Liver (tissue), 9 donors: ENCODE data around the gene SDHB. TPM values are rescaled to one million over a fixed set of nuclear protein-coding genes. Genes with fewer than 3 reads are reported as not detected.

Experiments
- DNase-seq: peaks from one replicate; pipeline ENCODE4 v3.0.0-alpha.2; 2017; ENCODE audit warnings: low spot score
- H3K27ac ChIP-seq, 2 donors: one replicate each; pipeline ENCODE4 v1.7.0; 2013; ENCODE audit warnings: inconsistent platforms in 2 of 2, low read length in 2 of 2, control low read depth in 1 of 2, low read depth in 1 of 2, mild to moderate bottlenecking in 1 of 2
- H3K27me3 ChIP-seq, 4 donors: one replicate each; pipeline versions ENCODE4 v1.6.1 to v1.7.0; 2013; ENCODE audit warnings: low read length in 3 of 4, inconsistent platforms in 1 of 4, mild to moderate bottlenecking in 1 of 4, moderate library complexity in 1 of 4; ENCODE audit not compliant: control insufficient read depth in 4 of 4, insufficient read depth in 4 of 4
- H3K36me3 ChIP-seq, 4 donors: one replicate each; pipeline versions ENCODE4 v1.6.1 to v1.7.0; 2013; ENCODE audit warnings: low read length in 3 of 4, mild to moderate bottlenecking in 3 of 4, low read depth in 1 of 4, moderate library complexity in 1 of 4; ENCODE audit not compliant: control insufficient read depth in 4 of 4, insufficient read depth in 3 of 4
- H3K4me1 ChIP-seq, 4 donors: one replicate each; pipeline versions ENCODE4 v1.6.1 to v1.7.0; 2013; ENCODE audit warnings: low read length in 3 of 4, mild to moderate bottlenecking in 3 of 4, moderate library complexity in 1 of 4; ENCODE audit not compliant: control insufficient read depth in 4 of 4, insufficient read depth in 4 of 4
- H3K4me3 ChIP-seq, 3 donors: one replicate each; pipeline versions ENCODE4 v1.6.1 to v1.7.0; 2013; ENCODE audit warnings: low read length in 3 of 3, control low read depth in 1 of 3, low read depth in 1 of 3, mild to moderate bottlenecking in 1 of 3
- H3K9ac ChIP-seq, 2 donors: one replicate each; pipeline ENCODE4 v1.7.0; 2013; ENCODE audit warnings: low read length in 2 of 2, mild to moderate bottlenecking in 2 of 2, moderate library complexity in 2 of 2, control low read depth in 1 of 2, low read depth in 1 of 2
- H3K9me3 ChIP-seq, 4 donors: one replicate each; pipeline versions ENCODE4 v1.6.1 to v1.7.0; 2013; ENCODE audit warnings: low read length in 3 of 4; ENCODE audit not compliant: control insufficient read depth in 4 of 4
- ATF3 ChIP-seq: IDR thresholded peaks from 2 replicates; pipeline ENCODE4 v1.6.1; 2016; ENCODE audit warnings: antibody characterized with exemption
- CTCF ChIP-seq: fragments of 150-350 bp; IDR thresholded peaks from 2 replicates; pipeline ENCODE4 v1.5.1; 2017; ENCODE audit warnings: improper control_type of control experiment, low read depth, low read length; ENCODE audit not compliant: missing input control
- EGR1 ChIP-seq, 2 donors: IDR thresholded peaks; 2 replicates each; pipeline ENCODE4 v1.6.1; 2016 to 2018; ENCODE audit warnings: antibody characterized with exemption in 2 of 2, low read depth in 2 of 2
- FOXA1 ChIP-seq: IDR thresholded peaks from 2 replicates; pipeline ENCODE4 v1.6.1; 2016; ENCODE audit warnings: antibody characterized with exemption
- FOXA2 ChIP-seq: IDR thresholded peaks from 2 replicates; pipeline ENCODE4 v1.6.1; 2016; ENCODE audit warnings: antibody characterized with exemption
- GABPA ChIP-seq, 2 donors: IDR thresholded peaks in 1 of 2; conservative IDR thresholded peaks in 1 of 2; 2 replicates each; pipeline ENCODE4 v1.6.1; 2016; ENCODE audit warnings: antibody characterized with exemption in 2 of 2, mild to moderate bottlenecking in 1 of 2, moderate library complexity in 1 of 2
- HNF4A ChIP-seq, 2 donors: conservative IDR thresholded peaks; 2 replicates each; pipeline ENCODE4 v1.6.1; 2016; ENCODE audit warnings: antibody characterized with exemption in 2 of 2, mild to moderate bottlenecking in 2 of 2
- HNF4G ChIP-seq: IDR thresholded peaks from 2 replicates; pipeline ENCODE4 v1.6.1; 2016; ENCODE audit warnings: antibody characterized with exemption
- JUND ChIP-seq, 2 donors: IDR thresholded peaks; 2 replicates each; pipeline ENCODE4 v1.6.1; 2016; ENCODE audit warnings: antibody characterized with exemption in 2 of 2
- MAX ChIP-seq: IDR thresholded peaks from 2 replicates; pipeline ENCODE4 v1.6.1; 2016; ENCODE audit warnings: antibody characterized with exemption
- RAD21 ChIP-seq, 2 donors: IDR thresholded peaks; 2 replicates each; pipeline ENCODE4 v1.6.1; 2016; ENCODE audit warnings: antibody characterized with exemption in 2 of 2, mild to moderate bottlenecking in 2 of 2
- SP1 ChIP-seq: IDR thresholded peaks from 2 replicates; pipeline ENCODE4 v1.6.1; 2018; ENCODE audit warnings: antibody characterized with exemption, mild to moderate bottlenecking
- TAF1 ChIP-seq: conservative IDR thresholded peaks from 2 replicates; pipeline ENCODE4 v1.6.1; 2016; ENCODE audit warnings: antibody characterized with exemption, mild to moderate bottlenecking
- YY1 ChIP-seq: IDR thresholded peaks from 2 replicates; pipeline ENCODE4 v1.6.1; 2016; ENCODE audit warnings: antibody characterized with exemption, mild to moderate bottlenecking
- ZBTB33 ChIP-seq: IDR thresholded peaks from 2 replicates; pipeline ENCODE4 v1.6.1; 2016; ENCODE audit warnings: antibody characterized with exemption
- WGBS: extraction: QIAGEN DNeasy Blood & Tissue Kit; methylation state at CpG from one replicate; pipeline ENCODE4 v1.1.7; 2013; 5-methylcytosine and 5-hydroxymethylcytosine counted together
- polyA plus RNA-seq, 2 donors: library from polyadenylated mRNA; stranded (reverse) in 1 of 2; unstranded in 1 of 2; fragments of 200-250 nt in 1 of 2; fragments of >200 nt in 1 of 2; fragmentation: Nextera tagmentation in 1 of 2; extraction: Ambion mirVana in 1 of 2; gene quantifications; one replicate each; pipeline versions ENCODE4 v1.2.1 to v1.2.3, GENCODE V29; 2013 to 2015
- total RNA-seq, 2 donors: library from RNA; depleted of rRNA; stranded (reverse); fragments of >200 nt; gene quantifications; one replicate each; pipeline ENCODE4 v1.2.3, GENCODE V29; 2014
- TF ChIP-seq, protein P1 (sequence below): IDR thresholded peaks from 2 replicates; pipeline ENCODE4 v1.6.1; 2016; ENCODE audit warnings: antibody characterized with exemption, mild to moderate bottlenecking
- donor health status: healthy.
- donor health status: healthy.
- donor health status: healthy.
- donor health status: healthy.
- donor health status: healthy.

SDHB gene
- total and polyA plus RNA-seq, 4 donors = 73.9 to 279 (median 172) TPM

DNA sequence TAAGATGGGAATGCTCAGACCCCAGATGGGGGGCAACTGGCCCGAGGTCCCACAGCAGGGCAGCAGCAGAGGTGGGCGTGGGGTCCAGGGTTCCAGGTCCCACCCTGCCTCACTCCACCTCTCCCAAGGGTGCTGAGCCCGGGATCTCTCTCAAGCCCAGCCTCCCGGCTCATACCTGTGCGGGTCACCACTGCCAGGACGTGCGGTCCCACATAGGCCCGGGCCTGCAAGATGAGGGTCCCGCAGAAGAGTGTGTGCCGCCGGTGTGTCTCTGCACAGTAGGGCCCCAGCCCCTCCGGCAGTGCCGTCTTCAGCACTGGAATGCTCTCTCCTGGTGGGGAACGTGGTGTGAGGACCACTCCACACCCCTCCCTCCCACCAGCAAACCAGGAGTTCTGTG, 57.0 kb downstream of the SDHB start:
- WGBS = 97% methylated on average over 14 of the region's 14 CpGs
- H3K9ac ChIP-seq = no peak overlapping the region
- no peak overlapping the region for H3K4me3 ChIP-seq
- no peak for DNase-seq
- H3K4me1 ChIP-seq = no peaks in the 10 kb centered on the region
- H3K36me3 ChIP-seq = peaks cover 0 to 15% (median 4%) of the 10 kb centered on the region in 4 donors
- no peak overlapping the region for H3K27ac ChIP-seq
- no peaks in the 10 kb centered on the region for H3K27me3 ChIP-seq
- H3K9me3 ChIP-seq = no peaks in the 10 kb centered on the region
- TF ChIP-seq FOXA1 (no peak), ATF3 (no peak), TAF1 (no peak), FOXA2 (no peak), MAX (no peak), YY1 (no peak), HNF4A (conservative IDR thresholded peaks at IDR 0.05) (no peak), SP1 (no peak), HNF4G (no peak)

DNA sequence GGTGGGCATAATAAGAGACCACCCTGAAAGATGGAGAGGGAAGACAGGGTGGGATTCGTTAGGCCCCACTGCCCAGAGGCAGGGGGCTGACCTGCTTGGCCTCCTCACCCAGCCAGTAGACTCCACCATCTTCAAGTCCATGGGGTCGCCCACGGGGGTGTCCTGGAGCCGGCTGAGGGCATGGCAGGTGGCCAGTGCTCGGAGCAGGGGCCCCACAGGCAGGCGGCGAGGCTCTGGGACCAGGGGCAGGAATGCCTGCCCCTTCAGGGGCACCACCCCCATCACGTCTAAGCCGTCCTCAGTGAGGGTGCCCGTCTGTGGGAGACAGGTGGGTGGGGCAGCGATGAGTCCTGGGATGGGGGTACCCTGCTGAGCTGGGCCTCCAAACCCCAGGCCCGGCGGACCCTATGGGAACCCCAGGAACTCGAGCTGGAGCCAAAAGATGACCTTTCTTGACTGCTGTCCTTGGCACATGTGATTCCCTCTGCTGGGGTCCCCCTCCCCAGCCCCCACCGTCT, 60.3 kb downstream of the SDHB start:
- no peaks in the 10 kb centered on the region for H3K9me3 ChIP-seq
- H3K27me3 ChIP-seq = no peaks in the 10 kb centered on the region
- no peak overlapping the region for H3K9ac ChIP-seq
- H3K36me3 ChIP-seq = peaks cover 2 to 18% (median 5%) of the 10 kb centered on the region in 4 donors
- H3K27ac ChIP-seq = no peak overlapping the region
- TF ChIP-seq SP1 (no peak), HNF4A (conservative IDR thresholded peaks at IDR 0.05) (no peak), EGR1 (IDR thresholded peaks at IDR 0.05; ENCODE audit: low read depth in 2 of 2) (no peak), CTCF (no peak), GABPA (IDR thresholded peaks at IDR 0.05 in 1 of 2, conservative IDR thresholded peaks at IDR 0.05 in 1 of 2) (no peak), TAF1 (no peak), YY1 (no peak), ZBTB33 (no peak), FOXA2 (no peak), HNF4G (no peak), JUND (IDR thresholded peaks at IDR 0.05) (no peak), RAD21 (IDR thresholded peaks at IDR 0.05) (no peak)
- TF ChIP-seq, protein P1, sequence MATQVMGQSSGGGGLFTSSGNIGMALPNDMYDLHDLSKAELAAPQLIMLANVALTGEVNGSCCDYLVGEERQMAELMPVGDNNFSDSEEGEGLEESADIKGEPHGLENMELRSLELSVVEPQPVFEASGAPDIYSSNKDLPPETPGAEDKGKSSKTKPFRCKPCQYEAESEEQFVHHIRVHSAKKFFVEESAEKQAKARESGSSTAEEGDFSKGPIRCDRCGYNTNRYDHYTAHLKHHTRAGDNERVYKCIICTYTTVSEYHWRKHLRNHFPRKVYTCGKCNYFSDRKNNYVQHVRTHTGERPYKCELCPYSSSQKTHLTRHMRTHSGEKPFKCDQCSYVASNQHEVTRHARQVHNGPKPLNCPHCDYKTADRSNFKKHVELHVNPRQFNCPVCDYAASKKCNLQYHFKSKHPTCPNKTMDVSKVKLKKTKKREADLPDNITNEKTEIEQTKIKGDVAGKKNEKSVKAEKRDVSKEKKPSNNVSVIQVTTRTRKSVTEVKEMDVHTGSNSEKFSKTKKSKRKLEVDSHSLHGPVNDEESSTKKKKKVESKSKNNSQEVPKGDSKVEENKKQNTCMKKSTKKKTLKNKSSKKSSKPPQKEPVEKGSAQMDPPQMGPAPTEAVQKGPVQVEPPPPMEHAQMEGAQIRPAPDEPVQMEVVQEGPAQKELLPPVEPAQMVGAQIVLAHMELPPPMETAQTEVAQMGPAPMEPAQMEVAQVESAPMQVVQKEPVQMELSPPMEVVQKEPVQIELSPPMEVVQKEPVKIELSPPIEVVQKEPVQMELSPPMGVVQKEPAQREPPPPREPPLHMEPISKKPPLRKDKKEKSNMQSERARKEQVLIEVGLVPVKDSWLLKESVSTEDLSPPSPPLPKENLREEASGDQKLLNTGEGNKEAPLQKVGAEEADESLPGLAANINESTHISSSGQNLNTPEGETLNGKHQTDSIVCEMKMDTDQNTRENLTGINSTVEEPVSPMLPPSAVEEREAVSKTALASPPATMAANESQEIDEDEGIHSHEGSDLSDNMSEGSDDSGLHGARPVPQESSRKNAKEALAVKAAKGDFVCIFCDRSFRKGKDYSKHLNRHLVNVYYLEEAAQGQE = no peak
- WGBS = 95% methylated on average over 15 of the region's 15 CpGs
- no peak overlapping the region for H3K4me3 ChIP-seq
- no peak for DNase-seq
- no peaks in the 10 kb centered on the region for H3K4me1 ChIP-seq
